ENCODE measurements around the gene NFYB. TPM values are rescaled to one million over a fixed set of nuclear protein-coding genes. Genes with fewer than 3 reads are reported as not detected.

NFYB gene
- total and polyA plus RNA-seq, 8 donors = 25.0 to 93.6 (median 80.7) TPM

DNA sequence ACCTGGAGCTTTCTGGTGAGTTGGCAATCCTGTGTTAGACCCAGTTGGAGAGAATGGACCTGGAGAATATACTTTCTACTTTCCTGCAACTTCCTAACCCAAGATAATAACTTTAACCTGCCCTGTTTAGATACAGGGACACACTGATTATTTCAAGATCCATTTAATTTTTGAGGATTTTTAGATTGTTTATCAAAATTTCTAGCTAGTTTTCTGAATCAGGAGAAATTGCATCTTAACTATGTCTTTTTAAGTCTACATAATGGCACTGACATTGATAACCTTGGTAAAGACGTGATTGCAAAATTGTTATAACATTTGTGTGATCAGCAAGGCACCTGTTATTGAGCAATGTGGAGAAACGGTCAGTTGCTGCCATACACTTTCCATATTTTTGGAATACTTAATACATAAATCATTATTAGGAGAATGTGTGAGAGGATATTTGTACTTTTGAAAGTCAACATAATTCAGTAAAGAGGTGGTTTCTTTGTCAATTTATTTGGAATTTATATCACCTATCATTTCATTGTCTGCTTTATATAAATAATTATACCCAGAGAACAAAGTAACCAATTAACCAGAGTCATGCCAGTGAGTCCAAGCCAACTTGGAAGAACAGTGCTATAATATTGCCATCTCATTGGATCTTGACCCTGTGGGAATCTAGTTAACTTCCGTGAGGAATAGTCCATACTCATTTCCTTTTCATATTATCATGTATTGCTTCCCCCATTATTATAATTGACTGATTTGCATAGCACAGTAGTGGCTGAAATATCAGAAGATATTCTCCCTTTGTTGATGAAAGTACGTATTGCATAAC is 28.4 kb downstream of the NFYB start:
- H3K36me3 ChIP-seq = no peaks in the 10 kb centered on the region
- intact Hi-C loops (cut with DNase I) = loop anchor here in 1 of 2 donors (5.0 kb wide), 1 partner anchor 232 kb away; no protein-coding TSS in a partner anchor
- H3K4me1 ChIP-seq = peaks cover 0 to 12% of the 10 kb centered on the region in 2 donors
- DNase-seq = no peak
- H3K27ac ChIP-seq = no peak overlapping the region
- no peak overlapping the region for H3K4me3 ChIP-seq
- H3K27me3 ChIP-seq = no peaks in the 10 kb centered on the region
- no peaks in the 10 kb centered on the region for H3K9me3 ChIP-seq
- TF ChIP-seq, protein P1, sequence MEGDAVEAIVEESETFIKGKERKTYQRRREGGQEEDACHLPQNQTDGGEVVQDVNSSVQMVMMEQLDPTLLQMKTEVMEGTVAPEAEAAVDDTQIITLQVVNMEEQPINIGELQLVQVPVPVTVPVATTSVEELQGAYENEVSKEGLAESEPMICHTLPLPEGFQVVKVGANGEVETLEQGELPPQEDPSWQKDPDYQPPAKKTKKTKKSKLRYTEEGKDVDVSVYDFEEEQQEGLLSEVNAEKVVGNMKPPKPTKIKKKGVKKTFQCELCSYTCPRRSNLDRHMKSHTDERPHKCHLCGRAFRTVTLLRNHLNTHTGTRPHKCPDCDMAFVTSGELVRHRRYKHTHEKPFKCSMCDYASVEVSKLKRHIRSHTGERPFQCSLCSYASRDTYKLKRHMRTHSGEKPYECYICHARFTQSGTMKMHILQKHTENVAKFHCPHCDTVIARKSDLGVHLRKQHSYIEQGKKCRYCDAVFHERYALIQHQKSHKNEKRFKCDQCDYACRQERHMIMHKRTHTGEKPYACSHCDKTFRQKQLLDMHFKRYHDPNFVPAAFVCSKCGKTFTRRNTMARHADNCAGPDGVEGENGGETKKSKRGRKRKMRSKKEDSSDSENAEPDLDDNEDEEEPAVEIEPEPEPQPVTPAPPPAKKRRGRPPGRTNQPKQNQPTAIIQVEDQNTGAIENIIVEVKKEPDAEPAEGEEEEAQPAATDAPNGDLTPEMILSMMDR (IDR thresholded peaks at IDR 0.05) = peak in 1 of 2 donors; percentile 12
- ATAC-seq = no peak

DNA sequence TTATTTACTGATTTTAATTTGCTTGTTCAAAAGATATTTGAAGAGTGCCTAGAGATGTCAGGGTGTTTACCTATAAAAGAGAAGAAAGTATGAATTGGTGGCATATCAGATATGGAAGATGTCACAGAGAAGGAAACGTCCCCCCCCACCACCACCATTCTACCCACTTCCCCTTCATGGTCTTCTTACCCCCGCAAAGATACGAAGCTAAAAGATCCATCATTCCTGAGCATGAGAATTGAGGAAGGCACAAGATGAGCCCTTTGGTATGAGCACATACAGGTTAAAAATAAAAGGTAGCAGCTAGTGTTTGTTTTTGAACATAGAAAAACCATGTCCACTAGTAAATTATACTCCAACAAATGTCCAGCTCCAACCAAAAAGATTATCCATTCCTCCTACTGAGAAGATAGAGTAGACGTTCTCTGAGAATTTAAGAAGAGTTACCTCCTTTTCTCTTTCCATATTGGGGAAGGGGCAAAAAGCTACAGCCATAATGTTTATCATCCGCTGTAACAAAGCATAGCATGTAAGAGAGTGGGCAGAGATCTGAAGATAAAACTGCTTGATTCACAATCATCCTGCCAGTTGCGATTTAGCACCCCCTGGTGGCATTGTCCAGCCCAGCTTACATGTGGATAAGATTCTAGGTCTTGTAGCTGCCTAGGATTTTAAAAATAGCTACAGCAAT is 29.1 kb downstream of the NFYB start:
- no peaks in the 10 kb centered on the region for H3K36me3 ChIP-seq
- intact Hi-C loops (cut with DNase I) = loop anchor here in 1 of 2 donors (5.0 kb wide), 1 partner anchor 232 kb away; no protein-coding TSS in a partner anchor
- H3K9me3 ChIP-seq = no peaks in the 10 kb centered on the region
- DNase-seq = peak; percentile 56 to 81 (median 73)
- H3K4me3 ChIP-seq = no peak overlapping the region
- H3K4me1 ChIP-seq = peaks cover 0 to 12% of the 10 kb centered on the region in 2 donors
- TF ChIP-seq, protein P1 (IDR thresholded peaks at IDR 0.05) = peak; percentile 86 to 87
- H3K27ac ChIP-seq = no peak overlapping the region
- peak; percentile 95 for ATAC-seq
- H3K27me3 ChIP-seq = no peaks in the 10 kb centered on the region

DNA sequence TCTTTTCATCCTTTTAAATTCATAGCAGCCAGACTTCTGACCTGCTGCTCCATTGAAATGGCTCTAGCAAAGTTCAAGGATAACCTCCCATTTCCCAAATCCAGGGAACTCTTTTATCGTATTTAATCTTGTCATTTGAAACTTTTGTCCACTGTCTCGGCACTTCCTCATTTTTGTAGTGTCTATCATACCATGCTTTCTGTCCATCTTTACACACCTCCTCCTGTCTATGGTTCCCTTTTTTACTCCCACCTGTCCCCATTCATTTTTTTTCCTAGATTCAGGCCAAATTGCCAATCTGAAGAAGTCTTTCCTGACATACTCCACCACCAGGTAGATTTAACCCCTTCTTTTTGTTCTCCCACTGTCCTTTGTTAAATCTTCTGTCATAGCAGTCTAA is 31.0 kb downstream of the NFYB start:
- intact Hi-C loops (cut with DNase I) = loop anchor here in 1 of 2 donors (5.0 kb wide), 1 partner anchor 230 kb away; no protein-coding TSS in a partner anchor
- Histone ChIP-seq H3K4me1 (peaks cover 0 to 12% of the 10 kb centered on the region in 2 donors), H3K9me3 (no peaks in the 10 kb centered on the region), H3K27ac (no peak overlapping the region), H3K36me3 (peaks cover 0 to 13% of the 10 kb centered on the region in 2 donors), H3K4me3 (no peak overlapping the region), H3K27me3 (no peaks in the 10 kb centered on the region)
- TF ChIP-seq, protein P1 (IDR thresholded peaks at IDR 0.05) = no peak
- DNase-seq (no peak), ATAC-seq (no peak)

DNA sequence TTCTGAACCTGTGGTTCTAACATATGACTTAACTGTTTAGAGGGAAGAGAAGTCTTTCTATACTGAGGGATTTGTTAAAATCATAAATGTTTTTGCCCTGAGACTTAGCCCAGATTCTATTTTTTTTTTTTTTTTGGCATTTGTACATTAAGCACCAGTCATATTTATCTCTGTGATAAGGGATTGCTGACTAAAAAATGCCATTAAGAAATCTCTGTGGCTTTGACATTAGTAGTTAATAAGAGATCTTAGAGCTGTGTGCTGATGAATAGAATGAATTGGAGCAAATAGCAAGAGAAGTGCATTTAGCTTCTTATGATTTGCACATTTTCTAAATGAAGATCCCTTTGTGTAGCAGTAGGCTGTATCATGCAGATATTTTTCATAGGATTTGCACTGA is 32.5 kb downstream of the NFYB start:
- intact Hi-C loops (cut with DNase I) = loop anchor here in 1 of 2 donors (5.0 kb wide), 1 partner anchor 228 kb away; no protein-coding TSS in a partner anchor

More for the DNA sequence above, 32.5 kb downstream of the NFYB start:
- ATAC-seq = no peak
- peaks cover 0 to 27% of the 10 kb centered on the region in 2 donors for H3K36me3 ChIP-seq
- H3K4me3 ChIP-seq = no peak overlapping the region
- H3K27ac ChIP-seq = no peak overlapping the region
- TF ChIP-seq, protein P1 (IDR thresholded peaks at IDR 0.05) = no peak
- no peak for DNase-seq
- no peaks in the 10 kb centered on the region for H3K9me3 ChIP-seq
- no peaks in the 10 kb centered on the region for H3K27me3 ChIP-seq
- peaks cover 0 to 12% of the 10 kb centered on the region in 2 donors for H3K4me1 ChIP-seq

All from left lung (tissue), 10 donors.